Measurements from ENCODE around the gene IFNAR2. TPM values are rescaled to one million over a fixed set of nuclear protein-coding genes. Genes with fewer than 3 reads are reported as not detected.

IFNAR2 gene
- total RNA-seq, 1 donor from 2014 or later: 12.4 TPM

DNA sequence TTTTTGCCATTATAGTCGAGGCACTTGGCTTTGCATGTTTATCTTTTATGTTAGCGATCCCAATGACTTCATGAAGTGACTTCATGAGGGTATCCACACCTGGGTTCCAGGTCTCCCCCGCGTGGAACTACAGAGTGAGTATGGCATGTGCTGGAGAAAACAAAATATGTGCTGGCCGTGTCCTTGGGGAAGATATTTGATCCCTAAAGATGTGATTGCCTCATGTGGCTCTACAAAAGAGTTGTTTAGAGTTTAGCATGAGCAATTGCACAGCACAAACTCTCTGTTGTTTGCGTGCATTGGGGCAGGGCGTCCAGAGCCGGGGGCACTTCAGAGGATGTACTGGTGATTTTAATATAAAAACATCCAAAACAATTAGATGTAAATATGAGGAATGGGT lies 41.2 kb downstream of the IFNAR2 start:
- no peak for DNase-seq

DNA sequence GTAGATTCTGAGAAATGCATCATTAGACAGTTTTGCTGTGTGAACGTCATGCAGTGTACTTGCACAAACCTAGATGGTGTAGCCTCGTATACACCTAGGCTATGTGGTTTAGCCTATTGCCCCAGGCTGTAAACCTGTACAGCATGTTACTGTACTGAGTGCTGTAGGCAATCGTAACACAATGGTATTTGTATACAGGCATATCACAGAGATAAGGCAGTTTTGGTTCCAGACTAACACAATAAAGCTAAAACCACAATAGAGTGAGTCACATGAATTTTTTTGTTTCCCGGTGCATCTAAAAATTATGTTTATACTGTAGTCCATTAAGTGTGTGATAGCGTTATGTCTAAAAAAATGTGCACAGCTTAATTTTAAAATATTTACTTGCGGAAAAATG lies 43.3 kb downstream of the IFNAR2 start:
- peak; percentile 54 for DNase-seq

DNA sequence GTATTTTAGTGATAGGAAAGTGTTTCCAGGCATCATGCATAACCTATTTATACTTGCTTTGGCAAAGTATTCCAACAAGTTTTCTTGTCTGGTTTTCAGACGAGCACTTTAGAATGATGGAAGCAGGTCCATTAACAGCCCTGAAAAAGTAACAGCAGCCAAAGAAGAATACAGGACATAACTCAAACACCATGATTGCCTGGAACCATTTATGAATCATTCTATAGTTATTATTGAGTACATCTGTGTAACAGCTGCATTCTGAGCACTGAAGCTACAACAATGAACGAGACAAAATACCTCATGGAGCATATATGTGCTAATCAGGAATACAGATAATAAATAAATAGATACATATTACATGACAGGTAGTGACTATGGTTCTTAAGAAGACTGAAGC lies 49.0 kb downstream of the IFNAR2 start:
- no peak for DNase-seq

DNA sequence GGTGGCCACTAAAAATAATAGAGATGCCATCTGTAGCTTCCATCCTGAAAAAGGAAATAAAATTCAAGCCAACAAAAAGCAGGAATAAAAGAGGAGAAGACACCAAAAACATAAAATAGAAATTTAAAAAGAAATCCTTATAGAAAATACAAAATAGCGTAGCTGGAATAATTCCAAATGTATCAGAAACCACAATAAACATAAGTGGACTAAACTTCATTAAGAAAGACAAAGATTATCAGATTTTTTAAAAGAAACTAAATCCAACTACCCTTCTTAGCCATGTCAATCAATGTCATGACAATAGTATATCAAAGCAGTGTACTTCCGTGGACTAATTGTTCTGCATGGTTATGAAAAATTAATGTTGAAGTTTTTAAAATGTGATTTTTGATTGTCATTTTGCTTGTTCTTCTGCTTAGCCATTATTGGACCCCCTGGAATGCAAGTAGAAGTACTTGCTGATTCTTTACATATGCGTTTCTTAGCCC lies 49.6 kb downstream of the IFNAR2 start:
- DNase-seq: no peak

Other genes with a start within 250 kb of the IFNAR2 start
- not detected in 2 replicates for gene OLIG2, start 204.0 kb upstream of the IFNAR2 start, total RNA-seq
- gene OLIG1, start 159.8 kb upstream of the IFNAR2 start, total RNA-seq: not detected in 2 replicates
- 55.0 and 55.5 TPM in 2 replicates for gene IL10RB, start 36.4 kb downstream of the IFNAR2 start, total RNA-seq
- 22.3 and 40.3 TPM in 2 replicates for gene IFNAR1, start 95.0 kb downstream of the IFNAR2 start, total RNA-seq
- 51.3 and 64.2 TPM in 2 replicates for gene IFNGR2, start 173.5 kb downstream of the IFNAR2 start, total RNA-seq

Data from dermis blood vessel endothelial cell (primary cell).